Activated T-helper 1 cell treated with anti-CD3 and anti-CD28 coated beads, Interleukin-2, amount 50 U/mL, for 16 hours (primary cell): ENCODE results near the gene CD72.
A peak's percentile ranks its signal among the peaks of the same experiment; 100 is the strongest.

Experiments used
- DNase-seq, 2 donors: peaks; one replicate each; pipeline ENCODE4 v3.0.0-alpha.2; 2020; ENCODE audit warnings: low read depth in 1 of 2, low spot score in 1 of 2

The CD72 gene, protein sequence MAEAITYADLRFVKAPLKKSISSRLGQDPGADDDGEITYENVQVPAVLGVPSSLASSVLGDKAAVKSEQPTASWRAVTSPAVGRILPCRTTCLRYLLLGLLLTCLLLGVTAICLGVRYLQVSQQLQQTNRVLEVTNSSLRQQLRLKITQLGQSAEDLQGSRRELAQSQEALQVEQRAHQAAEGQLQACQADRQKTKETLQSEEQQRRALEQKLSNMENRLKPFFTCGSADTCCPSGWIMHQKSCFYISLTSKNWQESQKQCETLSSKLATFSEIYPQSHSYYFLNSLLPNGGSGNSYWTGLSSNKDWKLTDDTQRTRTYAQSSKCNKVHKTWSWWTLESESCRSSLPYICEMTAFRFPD

DNA sequence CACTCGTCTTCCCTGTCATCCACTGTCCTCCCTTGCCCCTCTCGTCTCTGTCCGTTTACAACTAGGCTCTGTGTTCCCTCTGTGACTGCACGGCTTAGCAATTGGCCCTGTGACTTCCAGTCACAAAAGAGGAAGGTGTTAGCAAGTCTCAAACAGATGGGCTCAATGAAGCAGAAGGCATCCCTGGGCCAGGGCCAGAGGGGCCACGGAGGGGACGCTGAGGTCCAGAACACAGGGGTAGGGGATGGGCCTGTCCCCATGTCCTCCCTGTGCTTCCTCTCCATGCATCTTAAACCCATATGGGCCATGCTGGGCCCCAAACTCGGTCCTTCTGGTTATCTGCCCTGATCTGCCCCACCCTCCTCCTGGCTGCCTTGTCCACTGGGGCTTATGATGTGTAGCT is at the start of gene CD72:
TSS of gene CD72 (minus strand) at position 89 of the 403 bp plus-strand sequence. CDS start 110 bp downstream, outside the sequence.
- no peak for DNase-seq

DNA sequence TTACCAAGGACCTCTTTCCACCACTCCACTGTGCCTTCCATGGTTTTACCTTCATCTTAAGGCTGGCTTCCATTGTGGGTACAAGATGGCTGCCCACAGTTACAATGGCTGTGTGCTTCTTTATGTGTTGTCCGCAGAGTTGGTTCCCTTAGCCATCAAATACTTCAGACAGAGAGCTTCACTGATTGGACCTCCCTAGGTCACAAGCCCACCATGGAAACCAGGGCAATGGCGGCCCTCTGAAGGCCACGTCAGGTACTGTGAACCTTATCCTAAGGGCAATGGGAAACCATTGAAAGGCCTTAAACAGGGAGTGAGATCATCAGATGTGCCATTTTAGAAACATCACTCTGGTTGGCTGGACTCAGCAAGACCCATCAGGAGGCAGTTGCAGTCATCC is 49.7 kb upstream of the CD72 start:
- no peak for DNase-seq

DNA sequence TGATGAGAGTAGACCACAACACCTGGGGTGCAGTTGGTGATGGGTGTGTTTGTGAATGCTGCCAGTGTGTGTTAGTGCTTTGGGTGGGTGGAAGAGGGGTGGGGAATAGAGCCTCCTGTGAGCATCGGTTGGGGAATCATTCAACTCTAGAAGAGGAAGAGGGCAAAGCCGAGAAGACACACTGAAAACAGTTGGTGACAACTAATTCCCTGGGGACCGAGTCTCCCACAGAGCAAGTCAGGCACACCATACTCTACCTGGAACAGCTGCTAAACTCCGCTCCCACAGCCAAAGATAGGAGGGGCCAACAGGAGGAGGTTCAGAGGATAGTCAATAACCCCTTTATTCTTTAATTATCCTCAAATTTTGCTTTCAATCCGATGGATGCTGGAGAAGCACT is 48.3 kb upstream of the CD72 start:
- no peak for DNase-seq

DNA sequence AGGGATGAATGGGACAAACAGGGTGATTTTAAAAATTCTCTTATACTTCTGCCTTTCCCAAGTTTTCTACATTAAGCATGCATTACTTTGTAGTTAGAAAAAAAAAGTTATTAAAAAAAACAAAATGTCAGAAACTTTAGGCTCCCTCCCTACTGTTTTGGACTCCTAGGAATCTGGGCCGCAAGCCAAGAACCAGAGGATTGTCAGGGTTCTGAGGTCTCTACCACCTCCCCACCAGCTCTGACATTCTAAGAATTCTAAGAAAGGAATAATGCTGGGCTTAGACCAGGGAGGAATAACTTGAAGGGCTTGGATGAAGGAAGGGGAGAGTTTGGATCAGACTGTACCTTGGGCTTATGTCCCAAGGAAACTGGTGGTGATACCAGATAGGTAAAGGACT is 47.8 kb upstream of the CD72 start:
- no peak for DNase-seq

DNA sequence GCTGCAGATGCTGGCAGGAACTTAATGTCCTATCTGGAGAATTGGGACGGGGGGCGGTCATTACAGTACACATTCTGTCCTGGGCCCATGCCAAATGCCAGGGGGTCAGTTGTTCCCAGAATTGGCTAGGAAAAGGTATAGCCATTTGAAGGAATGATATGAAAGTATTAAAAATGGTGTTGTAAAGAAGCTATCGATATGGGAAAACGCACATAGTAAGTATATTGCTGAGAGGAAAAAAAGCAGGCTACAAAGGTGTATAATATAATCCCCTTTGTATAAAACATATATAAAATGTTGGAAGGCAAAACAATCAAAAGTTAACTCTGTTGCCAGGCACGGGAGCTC is 47.2 kb upstream of the CD72 start:
- no peak for DNase-seq

DNA sequence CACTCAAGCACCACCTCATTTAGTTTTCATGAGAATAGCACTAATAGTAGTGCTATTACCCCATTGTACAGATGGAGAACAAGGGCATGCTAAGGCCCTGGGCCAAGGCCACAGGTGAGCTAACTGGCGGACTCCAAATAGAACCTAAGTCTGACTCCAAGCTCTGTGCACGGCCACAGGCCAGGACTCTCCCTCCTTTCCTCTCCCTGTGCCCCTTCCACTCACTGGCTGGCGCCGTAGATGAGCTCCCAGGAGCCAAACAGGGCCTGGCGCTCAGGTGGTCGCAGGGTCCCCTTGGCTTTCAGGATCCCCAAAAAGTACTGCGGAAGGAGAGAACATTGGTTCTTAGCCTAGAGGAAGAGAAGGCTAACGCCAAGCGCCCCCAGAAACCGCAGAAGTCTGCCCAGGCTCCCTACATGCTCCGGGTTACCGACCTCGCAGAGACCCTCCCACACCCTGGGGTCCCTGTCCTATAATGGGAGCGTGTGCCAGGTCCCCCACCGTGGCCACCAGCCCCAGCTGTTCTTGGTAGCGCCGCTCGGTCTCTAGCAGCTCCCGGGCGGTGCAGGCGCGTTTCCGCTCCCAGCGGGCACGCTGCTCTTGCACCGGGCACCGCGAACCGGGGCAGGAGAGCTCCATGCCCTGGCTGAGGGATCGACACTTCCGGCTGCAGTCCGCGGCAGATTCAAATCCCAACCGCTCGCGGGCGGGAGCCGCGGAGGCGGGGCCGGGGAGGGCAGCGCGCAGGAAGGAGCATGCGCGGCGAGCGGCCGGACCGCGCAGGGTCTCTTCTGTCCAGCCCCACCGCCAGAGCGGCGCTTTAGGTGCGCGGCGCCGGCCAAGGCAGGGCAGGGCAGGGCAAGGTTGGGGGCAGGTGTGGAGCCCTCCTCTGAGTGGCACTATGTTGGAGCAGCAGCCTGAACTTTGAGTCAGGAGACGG is 46.6 kb upstream of the CD72 start, which contains the start of gene ARHGEF39:
TSS of gene ARHGEF39 (minus strand) at position 665 of the 940 bp plus-strand sequence. CDS start at position 639, 26 bp downstream.
- peak; percentile 35 to 55 for DNase-seq

DNA sequence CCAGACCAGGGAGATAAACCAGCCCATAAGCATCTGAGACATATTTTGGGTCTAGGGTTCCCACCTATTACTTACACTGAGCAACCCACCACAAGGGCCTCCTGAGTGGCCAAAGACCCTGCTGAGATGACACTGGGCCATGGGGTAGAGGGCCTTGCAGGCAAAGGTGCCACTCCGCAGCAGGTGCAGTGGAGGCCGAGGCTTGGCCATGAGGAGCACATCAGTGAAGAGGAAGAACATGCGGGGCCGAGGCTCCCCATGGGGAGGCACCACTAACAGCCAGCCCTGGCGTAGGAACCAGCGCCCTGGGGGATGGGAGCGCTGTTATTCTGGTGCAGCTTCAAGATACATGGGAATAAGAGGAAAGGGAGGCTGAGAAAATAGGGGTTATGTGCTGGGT is 44.2 kb upstream of the CD72 start:
- no peak for DNase-seq

DNA sequence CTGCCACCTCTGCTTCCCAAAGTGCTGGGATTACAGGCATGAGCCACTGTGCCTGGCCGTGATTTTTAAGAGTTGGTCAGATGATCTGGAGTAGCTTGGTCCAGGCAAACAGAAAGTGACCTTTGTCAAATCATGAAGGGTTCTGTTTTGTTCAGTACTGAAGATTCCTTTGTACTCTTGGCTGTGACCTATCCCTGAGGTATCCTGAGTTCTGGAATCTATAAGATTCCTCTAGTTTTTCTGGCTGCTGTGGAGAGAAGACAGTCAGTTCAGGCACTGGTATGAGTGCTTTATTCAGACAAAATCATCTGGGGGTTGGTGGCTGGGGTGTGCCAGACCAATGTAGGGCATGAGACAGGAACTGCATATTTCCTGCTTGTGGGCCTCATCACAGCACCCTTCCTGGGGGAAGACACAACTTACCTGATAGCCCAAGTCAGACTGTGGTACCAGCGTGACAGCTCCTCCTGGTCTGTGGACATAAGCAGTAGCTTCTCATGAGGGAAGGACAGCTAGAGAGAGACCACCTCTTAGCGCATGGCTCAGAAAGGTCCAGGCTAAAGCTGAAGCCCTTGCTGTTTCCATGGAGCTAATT is 43.6 kb upstream of the CD72 start:
- no peak for DNase-seq

DNA sequence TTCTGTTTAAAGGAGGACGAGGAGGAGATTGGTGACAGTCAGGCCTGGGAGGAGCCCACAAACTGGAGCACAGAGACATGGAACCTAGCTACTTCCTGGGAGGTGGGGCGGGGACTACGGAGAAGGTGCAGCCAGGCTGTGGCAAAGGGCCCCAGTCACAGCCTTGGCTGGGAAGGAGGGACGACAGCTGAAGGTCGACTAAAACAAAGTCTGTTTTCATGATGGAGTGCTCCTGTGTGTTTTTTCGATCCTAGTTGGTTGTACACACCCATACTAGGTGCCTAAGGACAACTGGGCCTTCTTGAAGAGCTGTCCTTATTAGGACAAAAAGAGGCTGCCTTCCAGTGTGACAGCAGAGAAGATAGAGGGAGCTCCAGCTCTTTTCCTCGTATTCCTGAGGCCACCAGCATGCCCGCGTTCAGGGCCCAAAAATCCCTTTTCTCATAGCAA is 42.8 kb upstream of the CD72 start:
- no peak for DNase-seq

DNA sequence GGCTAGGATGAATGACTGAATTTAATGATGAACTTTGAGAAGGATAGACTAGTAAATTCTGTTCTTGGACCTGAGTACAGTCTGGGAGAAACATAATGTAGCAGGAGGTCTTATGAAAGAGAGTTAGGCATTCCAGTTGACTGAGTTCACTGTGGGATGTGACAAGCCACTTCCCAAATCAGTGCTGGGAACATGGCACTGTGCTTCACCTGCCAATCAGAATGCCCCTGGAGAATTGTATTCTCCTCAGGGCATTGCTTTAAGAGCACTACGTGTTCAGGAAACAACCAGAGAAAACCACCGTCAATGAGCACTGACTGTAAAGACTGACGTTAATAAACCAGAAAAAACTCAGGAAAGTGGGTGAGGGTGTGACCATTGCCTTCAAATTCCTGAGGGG is 41.1 kb upstream of the CD72 start:
- no peak for DNase-seq

DNA sequence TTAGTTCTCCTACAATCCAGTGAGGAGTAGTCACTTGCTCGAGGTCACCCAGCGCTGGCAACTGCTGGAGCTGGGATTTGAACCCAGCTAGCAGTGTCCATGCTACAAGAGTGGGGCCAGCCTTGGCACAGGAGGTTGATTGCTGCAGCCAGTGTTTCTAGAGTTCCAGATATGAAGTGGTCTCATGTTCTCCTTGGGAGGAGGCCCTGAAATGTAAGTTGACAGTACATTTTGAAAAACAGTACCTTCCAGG is 40.7 kb upstream of the CD72 start:
- DNase-seq: no peak

DNA sequence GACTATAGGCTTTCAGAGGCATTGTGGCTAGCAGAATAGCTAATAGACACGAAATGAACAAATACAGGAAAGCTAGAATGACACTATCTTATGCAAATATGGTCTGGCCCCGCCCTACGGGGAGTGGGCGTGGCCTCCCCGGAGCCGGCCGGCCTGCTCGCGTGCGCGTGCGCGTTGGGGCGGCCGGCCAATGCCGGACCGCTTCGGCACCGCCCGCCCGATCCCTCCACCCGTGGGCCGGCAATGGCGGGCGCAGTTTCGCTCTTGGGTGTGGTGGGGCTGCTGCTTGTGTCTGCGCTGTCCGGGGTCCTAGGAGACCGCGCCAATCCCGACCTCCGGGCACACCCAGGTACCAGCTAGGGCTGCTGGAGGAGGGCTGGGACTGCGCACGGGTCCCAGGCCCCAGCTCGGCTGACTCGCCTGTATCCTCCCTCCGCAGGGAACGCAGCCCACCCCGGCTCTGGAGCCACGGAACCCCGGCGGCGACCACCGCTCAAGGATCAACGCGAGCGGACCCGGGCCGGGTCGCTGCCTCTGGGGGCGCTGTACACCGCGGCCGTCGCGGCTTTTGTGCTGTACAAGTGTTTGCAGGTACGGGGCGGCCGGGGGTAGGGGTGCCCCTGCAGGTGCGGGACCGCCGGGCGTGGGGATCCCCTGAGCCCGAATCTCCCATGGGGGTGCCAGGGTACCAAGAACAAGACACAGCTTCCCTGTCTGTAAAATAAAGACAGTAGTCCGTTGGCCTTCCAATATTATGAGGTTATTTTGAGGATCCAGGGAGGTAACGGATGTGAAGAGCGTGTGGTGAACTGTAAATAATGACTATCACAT is 40.1 kb upstream of the CD72 start, which contains the start of gene CCDC107:
TSS of gene CCDC107 (plus strand) at position 156 of the 831 bp plus-strand sequence. CDS start at position 244, 88 bp downstream.
- peak; percentile 63 to 80 for DNase-seq

DNA sequence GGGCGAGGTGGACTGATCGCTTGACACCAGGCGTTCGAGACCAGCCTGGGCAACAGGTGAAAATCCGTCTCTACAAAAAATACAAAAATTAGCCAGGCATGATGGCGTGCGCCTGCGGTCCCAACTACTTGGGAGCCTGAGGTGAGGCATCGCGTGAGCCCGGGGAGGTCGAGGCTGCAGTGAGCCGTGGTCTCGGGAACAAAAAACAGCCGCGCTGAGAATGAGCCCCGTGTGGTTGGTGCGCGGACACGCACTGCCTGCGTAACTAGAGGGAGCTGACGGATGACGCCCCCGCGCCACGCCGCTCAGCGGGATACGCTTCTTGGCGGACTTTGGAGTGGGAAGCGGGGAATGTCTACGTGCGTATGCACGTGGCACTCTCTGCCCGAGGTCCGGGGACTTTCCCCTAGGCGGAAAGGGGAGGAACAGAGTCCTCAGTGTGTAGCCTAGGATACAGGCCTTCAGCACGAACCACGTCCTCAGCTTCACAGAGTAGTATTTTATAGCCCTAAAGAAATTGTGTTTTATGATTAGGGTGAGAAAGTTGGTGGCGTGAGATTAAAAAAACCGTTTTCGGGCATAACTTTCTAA is 39.4 kb upstream of the CD72 start, which contains the start of gene RMRP:
TSS of gene RMRP (minus strand) at position 474 of the 591 bp plus-strand sequence.
- peak; percentile 56 to 86 for DNase-seq

DNA sequence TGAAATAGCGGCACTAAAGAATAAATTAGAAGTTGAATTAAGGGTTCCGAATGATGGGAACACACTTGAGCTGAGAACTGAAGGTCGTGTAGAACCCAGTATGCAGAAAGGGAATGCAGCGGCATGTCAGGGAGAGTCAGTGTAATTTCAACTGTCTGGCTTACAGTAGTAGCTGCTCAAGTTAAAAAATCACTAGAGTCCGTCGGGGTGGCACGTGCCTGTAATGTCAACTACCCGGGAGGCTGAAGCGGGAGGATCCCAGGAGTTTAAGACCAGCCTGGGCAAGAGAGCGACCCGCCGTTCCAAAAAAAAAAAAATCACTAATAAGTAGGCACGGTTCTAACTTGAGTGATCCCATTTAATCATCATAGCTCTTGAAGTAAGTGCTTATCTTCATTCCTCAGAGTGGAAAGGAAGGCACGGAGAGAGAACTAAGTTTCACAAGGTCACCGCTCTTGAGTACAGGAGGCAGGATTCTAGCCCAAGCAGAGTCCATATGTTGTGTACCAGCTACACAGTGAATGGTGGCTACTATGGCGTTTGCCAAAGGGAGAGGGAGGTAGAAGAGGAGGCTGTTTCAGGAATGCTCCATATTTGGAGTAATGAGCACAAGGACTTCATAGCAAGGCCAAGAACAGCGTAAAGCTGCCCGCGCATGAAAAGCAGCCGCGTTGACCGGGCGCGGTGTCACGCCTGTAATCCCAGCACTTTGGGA is 38.8 kb upstream of the CD72 start:
- DNase-seq: no peak

DNA sequence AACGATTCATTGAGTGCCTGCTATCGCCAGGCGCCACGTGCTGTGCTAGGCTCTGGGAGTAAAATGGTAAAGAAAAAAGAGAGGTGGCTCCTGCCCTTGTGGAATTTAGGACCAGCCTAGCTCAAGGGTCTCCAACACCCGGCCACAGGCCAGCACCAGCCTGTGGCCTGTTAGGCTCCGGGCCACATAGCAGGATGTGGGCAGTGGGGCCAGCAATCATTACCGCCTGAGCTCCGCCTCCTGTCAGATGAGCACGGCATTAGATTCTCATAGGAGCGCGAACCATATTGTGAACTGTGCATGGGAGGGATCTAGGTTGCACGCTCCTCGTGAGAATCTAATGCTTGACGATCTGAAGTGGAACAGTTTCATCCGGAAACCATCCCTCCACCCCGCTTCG is 38.1 kb upstream of the CD72 start:
- DNase-seq: no peak

DNA sequence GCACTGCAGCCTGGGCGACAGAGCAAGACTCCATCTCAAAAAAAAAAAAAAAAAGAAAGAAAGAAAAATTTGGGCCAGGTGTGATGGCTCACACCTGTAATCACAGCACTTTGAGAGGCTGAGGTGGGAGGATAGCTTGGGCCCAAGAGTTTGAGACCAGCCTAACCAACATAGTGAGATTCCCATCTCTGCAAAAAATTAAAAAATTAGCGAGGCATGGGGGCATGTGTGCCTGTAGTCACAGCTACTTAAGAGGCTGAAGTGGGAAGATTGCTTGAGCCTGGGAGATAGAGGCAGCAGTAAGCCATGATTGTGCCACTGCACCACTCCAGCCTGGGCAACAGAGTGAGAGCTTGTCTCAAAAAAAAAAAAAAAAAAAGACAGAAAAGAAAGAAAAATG is 35.4 kb upstream of the CD72 start:
- no peak for DNase-seq

DNA sequence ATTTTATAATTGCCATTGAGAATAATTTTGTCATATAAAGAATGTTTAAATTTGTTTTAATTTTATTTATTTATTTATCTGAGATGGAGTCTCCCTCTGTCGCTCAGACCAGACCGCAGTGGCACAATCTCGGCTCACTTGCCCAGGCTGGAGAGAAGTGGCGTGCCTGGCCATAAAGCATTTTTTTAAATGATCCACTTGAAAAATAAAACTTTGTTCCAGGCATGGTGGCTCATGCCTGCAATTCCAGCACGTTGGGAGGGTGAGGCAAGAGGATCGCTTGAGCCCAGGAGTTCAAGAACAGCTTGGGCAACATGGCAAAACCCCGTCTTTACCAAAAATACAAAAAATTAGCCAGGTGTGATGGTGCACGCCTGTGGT is 34.6 kb upstream of the CD72 start:
- no peak for DNase-seq

DNA sequence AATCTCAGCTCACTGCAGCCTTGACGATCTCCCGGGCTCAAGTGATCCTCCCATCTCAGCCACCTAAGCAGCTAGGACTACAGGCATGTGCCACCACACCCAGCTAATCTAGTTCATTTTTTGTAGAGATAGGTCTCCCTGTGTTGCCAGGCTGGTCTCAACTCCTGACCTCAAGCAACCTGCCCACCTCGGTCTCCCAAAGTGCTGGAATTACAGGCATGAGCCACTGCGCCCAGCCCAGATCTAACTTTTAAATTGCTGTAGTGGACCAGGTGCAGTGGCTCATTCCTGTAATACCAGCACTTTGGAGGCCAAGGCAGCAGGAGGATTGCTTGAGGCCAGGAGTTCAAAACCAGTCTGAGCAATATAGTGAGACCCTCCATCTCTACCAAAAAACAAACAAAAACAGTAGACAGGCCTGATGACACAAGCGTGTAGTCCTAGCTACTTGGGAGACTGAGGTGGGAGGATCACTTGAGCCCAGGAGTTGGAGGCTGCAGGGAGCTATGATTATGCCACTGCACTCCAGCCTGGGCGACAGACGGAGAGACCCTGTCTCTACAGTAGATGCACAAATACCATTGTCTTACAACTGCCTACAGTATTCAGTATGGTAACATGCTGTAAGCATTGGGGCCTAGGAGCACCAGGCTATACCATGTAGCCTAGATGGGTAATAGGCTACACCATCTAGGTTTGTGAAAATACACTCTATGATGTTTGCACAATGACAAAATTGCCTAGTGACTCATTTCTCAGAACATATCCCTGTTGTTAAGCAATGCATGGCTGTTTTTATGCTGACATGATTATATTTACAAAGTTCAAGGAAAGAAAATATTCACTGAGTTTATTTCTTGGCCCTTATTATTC is 34.0 kb upstream of the CD72 start:
- no peak for DNase-seq
